B cell (primary cell): ENCODE data around the gene RNF224. TPM values are rescaled to one million over a fixed set of nuclear protein-coding genes. Genes with fewer than 3 reads are reported as not detected.

ENCODE experiments used
- ATAC-seq: fragments of 200-7000 bp; cut with Tn5 transposase; one replicate; pipeline ENCODE4 v1.10.0; 2021; ENCODE audit warnings: low read depth, mild to moderate bottlenecking, moderate number of reproducible peaks, moderate library complexity
- CTCF ChIA-PET: fragments of 350-600 bp; sonication (Branson Sonifier 250); formaldehyde crosslinking; loops from one replicate; lab custom pipeline; 2021; ENCODE audit warnings: antibody characterized with exemption, inconsistent platforms; lab: Charles Lee
- POLR2A ChIA-PET: fragments of 350-600 bp; sonication (Branson Sonifier 250); formaldehyde crosslinking; loops from one replicate; lab custom pipeline; 2021; ENCODE audit warnings: antibody characterized with exemption; lab: Charles Lee
- DNase-seq: peaks from one replicate; pipeline ENCODE4 v3.0.0; 2013
- H2AFZ ChIP-seq: 2 replicates; pipeline ENCODE4 v1.6.1; 2012; ENCODE audit warnings: mild to moderate bottlenecking, low read depth, low read length; ENCODE audit not compliant: insufficient read depth, poor library complexity, severe bottlenecking
- H3K27ac ChIP-seq, 2 donors: 1 replicate in 1 of 2; 2 replicates in 1 of 2; pipeline ENCODE4 v1.5.1; 2012 to 2013; ENCODE audit warnings: low read length in 2 of 2, mild to moderate bottlenecking in 2 of 2, moderate library complexity in 1 of 2
- H3K27me3 ChIP-seq, 4 experiments: fragments of 200-600 bp in 1 of 4; sonication (generic) in 1 of 4; replicated peaks in 1 of 4; 1 replicate in 2 of 4; 2 replicates in 2 of 4; pipeline versions ENCODE4 v1.6.1 to v1.7.0; 2013 to 2016; ENCODE audit warnings: low read length in 3 of 4, mild to moderate bottlenecking in 2 of 4, mixed read lengths in 1 of 4, moderate library complexity in 1 of 4; ENCODE audit not compliant: insufficient read depth in 4 of 4, control insufficient read depth in 3 of 4; ENCODE audit errors: control extremely low read depth in 1 of 4
- H3K36me3 ChIP-seq, 2 experiments: replicated peaks in 1 of 2; 1 replicate in 1 of 2; 2 replicates in 1 of 2; pipeline versions ENCODE4 v1.6.1 to v1.7.1; 2013; ENCODE audit warnings: low read length in 1 of 2; ENCODE audit not compliant: insufficient read depth in 2 of 2, control insufficient read depth in 1 of 2; ENCODE audit errors: control extremely low read depth in 1 of 2, extremely low read depth in 1 of 2
- H3K4me1 ChIP-seq, 2 donors: fragments of 200-600 bp in 1 of 2; sonication (generic) in 1 of 2; 1 replicate in 1 of 2; 2 replicates in 1 of 2; pipeline versions ENCODE4 v1.5.1 to v1.6.1; 2013 to 2017; ENCODE audit warnings: low read length in 2 of 2; ENCODE audit not compliant: control insufficient read depth in 2 of 2, insufficient read depth in 2 of 2
- H3K4me2 ChIP-seq: replicated peaks from 2 replicates; pipeline ENCODE3; 2012; ENCODE audit warnings: mild to moderate bottlenecking, low read depth, low read length; ENCODE audit not compliant: poor library complexity, severe bottlenecking
- H3K4me3 ChIP-seq, 5 experiments: fragments of 200-600 bp in 1 of 5; sonication (generic) in 1 of 5; 1 replicate in 3 of 5; 2 replicates in 2 of 5; pipeline versions ENCODE4 v1.5.1 to v1.7.0; 2011 to 2016; ENCODE audit warnings: low read length in 4 of 5, mild to moderate bottlenecking in 4 of 5, low read depth in 2 of 5, control low read depth in 1 of 5, moderate library complexity in 1 of 5; ENCODE audit not compliant: insufficient read depth in 1 of 5; ENCODE audit errors: control extremely low read depth in 1 of 5, extremely low read depth in 1 of 5
- H3K79me2 ChIP-seq: fragments of 200-600 bp; sonication (generic); one replicate; pipeline ENCODE4 v1.6.0; 2016; ENCODE audit warnings: low read length; ENCODE audit not compliant: control insufficient read depth, insufficient read depth
- H3K9ac ChIP-seq: fragments of 200-600 bp; sonication (generic); 2 replicates; pipeline ENCODE4 v1.6.1; 2017; ENCODE audit warnings: mild to moderate bottlenecking, low read length, moderate library complexity
- H3K9me3 ChIP-seq, 3 donors: one replicate each; pipeline versions ENCODE4 v1.6.1 to v1.7.1; 2013; ENCODE audit warnings: low read length in 2 of 3; ENCODE audit not compliant: control insufficient read depth in 2 of 3, insufficient read depth in 1 of 3; ENCODE audit errors: control extremely low read depth in 1 of 3
- H4K20me1 ChIP-seq: 2 replicates; pipeline ENCODE4 v1.6.0; 2012; ENCODE audit warnings: mild to moderate bottlenecking, low read length; ENCODE audit not compliant: insufficient read depth, control insufficient read depth, poor library complexity, severe bottlenecking
- H3K27ac Mint-ChIP-seq: one replicate; pipeline ENCODE4 v1.8.0; 2021; ENCODE audit warnings: mixed read lengths
- H3K27me3 Mint-ChIP-seq: one replicate; pipeline ENCODE4 v1.8.0; 2021; ENCODE audit warnings: mixed read lengths
- H3K4me1 Mint-ChIP-seq: one replicate; pipeline ENCODE4 v1.8.0; 2021; ENCODE audit warnings: mixed read lengths
- H3K4me3 Mint-ChIP-seq: one replicate; pipeline ENCODE4 v1.8.0; 2021; ENCODE audit warnings: mixed read lengths
- H3K9me3 Mint-ChIP-seq: one replicate; pipeline ENCODE4 v1.8.0; 2022; ENCODE audit warnings: mixed read lengths; ENCODE audit not compliant: insufficient read depth
- CTCF ChIP-seq: fragments of 200-600 bp; IDR thresholded peaks from one replicate; pipeline ENCODE4 v1.8.0; 2022; ENCODE audit warnings: antibody characterized with exemption, mild to moderate bottlenecking
- EZH2 ChIP-seq: IDR thresholded peaks from 2 replicates; pipeline ENCODE4 v1.6.1; 2012; ENCODE audit warnings: borderline replicate concordance, low read depth, mild to moderate bottlenecking, moderate library complexity, low read length; ENCODE audit not compliant: insufficient read depth, poor library complexity, severe bottlenecking
- WGBS: methylation state at CpG from one replicate; pipeline ENCODE4 v1.1.5; 2013; ENCODE audit warnings: missing lambda C conversion rate; ENCODE audit not compliant: insufficient coverage; 5-methylcytosine and 5-hydroxymethylcytosine counted together
- intact Hi-C: fragments of 100-400 bp; cut with micrococcal nuclease; formaldehyde crosslinking; loops from one replicate; pipeline ENCODE4 v1.10.0; 2022
- polyA plus RNA-seq: library from polyadenylated mRNA; depleted of rRNA; stranded (reverse); fragments of >200 nt; gene quantifications from 2 replicates; pipeline ENCODE4 v1.2.3, GENCODE V29; 2012
- total RNA-seq, 2 donors: library from RNA; stranded (reverse); fragments of 120-200 nt in 1 of 2; gene quantifications; 1 replicate in 1 of 2; 2 replicates in 1 of 2; pipeline versions ENCODE4 v1.2.3 to v1.2.4, GENCODE V29; 2013 to 2022

RNF224 gene
- total and polyA plus RNA-seq, 2 donors (not counting 1 experiment from before 2014, with no cell fraction given): not detected

- Histone ChIP-seq H3K27me3 (no peaks in the 10 kb centered on the region), H3K4me1 (peaks cover 35 to 59% of the 10 kb centered on the region in 2 donors), H3K4me2 (peak overlapping the region; percentile 95), H3K9ac (peak overlapping the region; percentile 72), H4K20me1 (peaks cover 51% of the 10 kb centered on the region), H3K9me3 (peaks cover 0 to 3% (median 0%) of the 10 kb centered on the region in 3 donors), H3K36me3 (peaks cover 0 to 20% of the 10 kb centered on the region in 2 experiments), H3K4me3 (peak overlapping the region; percentile 50 to 84 (median 73)), H3K79me2 (peaks cover 60% of the 10 kb centered on the region), H2AFZ (peak overlapping the region; percentile 89), H3K27ac (peak overlapping the region; percentile 83 to 90)
- DNase-seq: no peak
- H3K27ac Mint-ChIP-seq: peak overlapping the region; percentile 56
- peaks cover 45% of the 10 kb centered on the region for H3K4me1 Mint-ChIP-seq
- H3K9me3 Mint-ChIP-seq: no peaks in the 10 kb centered on the region
- CTCF ChIA-PET: interaction anchor here (0.6 to 8.9 kb wide), 9 partner anchors 13 to 194 kb away, joined by 3 to 76 read pairs (median 6); partner anchors contain the start of genes ANAPC2, CYSRT1, MAN1B1 and NELFB
- intact Hi-C loops: loop anchor here (1.0 kb wide), 2 partner anchors 17 to 35 kb away; partner anchors contain the start of genes NDOR1 and TMEM203
- H3K27me3 Mint-ChIP-seq: no peaks in the 10 kb centered on the region
- under 1% methylated on average over 58 of the region's 58 CpGs for WGBS
- TF ChIP-seq CTCF (no peak), EZH2 (no peak)
- peak; percentile 15 for ATAC-seq
- H3K4me3 Mint-ChIP-seq: peak overlapping the region; percentile 72
- POLR2A ChIA-PET: interaction anchor here (0.5 to 1.7 kb wide), 20 partner anchors 13 to 398 kb away, joined by 3 to 29 read pairs (median 4); partner anchors contain the start of genes AJM1, ARRDC1, MAN1B1 and NELFB
These were observed 13.1 kb downstream of the RNF224 start for GRCh38 chr9:137240318-137240840.
